K562 (cell line): ENCODE data around the gene ACTG2. TPM values are rescaled to one million over a fixed set of nuclear protein-coding genes. Genes with fewer than 3 reads are reported as not detected.

ENCODE experiments used
- BCL6 ChIP-seq: fragments of 250-450 bp; sonication (Bioruptor Pico); IDR thresholded peaks from 2 replicates; pipeline ENCODE4 v1.4.0; 2020
- CHAMP1 ChIP-seq: fragments of 450-650 bp; IDR thresholded peaks from 2 replicates; pipeline ENCODE4 v1.6.1; 2016; ENCODE audit warnings: mild to moderate bottlenecking
- DMBX1 ChIP-seq: fragments of 250-450 bp; sonication (Bioruptor Pico); IDR thresholded peaks from 2 replicates; pipeline ENCODE4 v1.8.0; 2022; ENCODE audit warnings: inconsistent platforms, mild to moderate bottlenecking, moderate library complexity, borderline replicate concordance
- ELK3 ChIP-seq: fragments of 450-650 bp; formaldehyde crosslinking; IDR thresholded peaks from 2 replicates; pipeline ENCODE4 v1.4.0; 2020; ENCODE audit warnings: mild to moderate bottlenecking
- FOXK2 ChIP-seq, 2 experiments: fragments of 450-650 bp; IDR thresholded peaks in 1 of 2; conservative IDR thresholded peaks in 1 of 2; 2 replicates each; pipeline ENCODE4 v1.6.1; 2016; ENCODE audit warnings: low read depth in 2 of 2, mild to moderate bottlenecking in 1 of 2
- GATAD2A ChIP-seq: fragments of 450-650 bp; IDR thresholded peaks from 2 replicates; pipeline ENCODE4 v1.6.1; 2017
- HDAC8 ChIP-seq: fragments of 450-650 bp; IDR thresholded peaks from 2 replicates; pipeline ENCODE4 v1.6.1; 2016; ENCODE audit warnings: mild to moderate bottlenecking, missing genetic modification characterization, moderate library complexity, missing compliant biosample characterization
- ILK ChIP-seq: fragments of 450-650 bp; IDR thresholded peaks from 2 replicates; pipeline ENCODE4 v1.6.1; 2016; ENCODE audit warnings: missing genetic modification characterization, low read depth, mild to moderate bottlenecking, missing compliant biosample characterization, moderate library complexity, borderline replicate concordance
- MAFG ChIP-seq: fragments of 450-650 bp; conservative IDR thresholded peaks from 2 replicates; pipeline ENCODE4 v1.6.1; 2016; ENCODE audit warnings: missing genetic modification characterization, missing compliant biosample characterization
- MTA2 ChIP-seq: fragments of 450-650 bp; IDR thresholded peaks from 2 replicates; pipeline ENCODE4 v1.6.1; 2016; ENCODE audit warnings: low read depth
- PRMT5 ChIP-seq: sonication (generic); formaldehyde crosslinking; IDR thresholded peaks from 2 replicates; pipeline ENCODE4 v1.5.0; 2020; ENCODE audit warnings: missing genetic modification reagents
- PTBP1 ChIP-seq: fragments of 200-400 bp; formaldehyde crosslinking; IDR thresholded peaks from 2 replicates; pipeline ENCODE4 v1.6.1; 2017; ENCODE audit warnings: low read depth, low read length
- RBFOX2 ChIP-seq: fragments of 200-400 bp; formaldehyde crosslinking; IDR thresholded peaks from 2 replicates; pipeline ENCODE4 v1.6.1; 2017; ENCODE audit warnings: low read depth, mild to moderate bottlenecking, low read length, moderate library complexity
- SPI1 ChIP-seq: IDR thresholded peaks from 2 replicates; pipeline ENCODE4 v1.6.1; 2011; ENCODE audit warnings: low read depth, low read length, control low read depth, borderline replicate concordance
- STAT6 ChIP-seq: sonication (generic); formaldehyde crosslinking; IDR thresholded peaks from 2 replicates; pipeline ENCODE4 v1.8.1; 2023; ENCODE audit warnings: mild to moderate bottlenecking, missing genetic modification reagents
- TRIM24 ChIP-seq, 2 experiments: fragments of 450-650 bp; IDR thresholded peaks; 2 replicates each; pipeline ENCODE4 v1.6.1; 2016
- ZHX1 ChIP-seq: fragments of 150-350 bp; conservative IDR thresholded peaks from 2 replicates; pipeline ENCODE4 v1.6.1; 2014; ENCODE audit warnings: low read length
- ZNF217 ChIP-seq: sonication (generic); formaldehyde crosslinking; IDR thresholded peaks from 2 replicates; pipeline ENCODE4 v1.8.0; 2022; ENCODE audit warnings: mild to moderate bottlenecking, missing genetic modification reagents
- ZNF507 ChIP-seq: conservative IDR thresholded peaks from 2 replicates; pipeline ENCODE4 v1.6.1; 2017; ENCODE audit warnings: missing genetic modification characterization, missing compliant biosample characterization
- ZNF830 ChIP-seq: fragments of 250-450 bp; sonication (Bioruptor Pico); IDR thresholded peaks from 2 replicates; pipeline ENCODE4 v1.5.0; 2021; ENCODE audit warnings: mild to moderate bottlenecking
- polyA plus RNA-seq, 8 experiments: library from polyadenylated mRNA; depleted of rRNA in 4 of 8; stranded (reverse) in 5 of 8; unstranded in 3 of 8; fragments of >200 nt; fragmentation: Nextera tagmentation in 2 of 8; fragmentation: Illumina TruSeq in 1 of 8; extraction: Ambion mirVana in 2 of 8; extraction: Trizol in 1 of 8; gene quantifications; 2 replicates each; pipeline versions ENCODE4 v1.2.1 to v1.2.3, GENCODE V29; 2011 to 2014; ENCODE audit warnings: inconsistent platforms in 1 of 8, missing spikeins in 1 of 8
- total RNA-seq, 7 experiments: library from RNA; depleted of rRNA in 6 of 7; stranded (reverse); fragments of >200 nt in 6 of 7; fragmentation: Illumina TruSeq in 2 of 7; extraction: Trizol in 2 of 7; gene quantifications; 2 replicates each; pipeline versions ENCODE4 v1.2.1 to v1.2.3, GENCODE V29; 2011 to 2021; ENCODE audit warnings: low replicate concordance in 1 of 7

Gene ACTG2
- total and polyA plus RNA-seq, 9 of the 15 experiments (the other 6 are each of a cell fraction or from before 2014, with no cell fraction given): 0.06 to 0.60 TPM; not detected in 7

GRCh38 chr2:73926493-73927327, 33.9 kb downstream of the ACTG2 start, which contains the start of gene DGUOK (continued):
- TF ChIP-seq CHAMP1 (no peak), RBFOX2 (peak; percentile 99), ILK (tag) (no peak), BCL6 (no peak), ZNF507 (tag) (no peak), PTBP1 (no peak), STAT6 (CRISPR knock-in tag) (0 out of 2 replicates have a peak, but pooled peaks have one; percentile 19), ELK3 (CRISPR knock-in tag) (no peak), DMBX1 (CRISPR knock-in tag) (no peak), FOXK2 (conservative IDR thresholded peaks at IDR 0.05 in 1 of 2, IDR thresholded peaks at IDR 0.05 in 1 of 2; ENCODE audit: low read depth in 2 of 2) (peak; percentile 59 to 60; a peak in 2 of 4 replicates), GATAD2A (no peak), PRMT5 (CRISPR knock-in tag) (no peak), MAFG (tag) (peak; percentile 77), TRIM24 (IDR thresholded peaks at IDR 0.05) (peak in 1 of 2 experiments; percentile 67; a peak in 1 of 4 replicates), ZHX1 (no peak; the same call in 1 of the 2 replicates), SPI1 (peak; percentile 97), HDAC8 (tag) (peak; percentile 74; the same call in 1 of the 2 replicates), ZNF830 (no peak), MTA2 (no peak), ZNF217 (CRISPR knock-in tag) (no peak)
